H1 (cell line): ENCODE data around the gene TENT5A. TPM values are rescaled to one million over a fixed set of nuclear protein-coding genes. Genes with fewer than 3 reads are reported as not detected.

Experiments
- CTCF ChIA-PET: fragments of 300-600 bp; sonication (Branson Sonifier 250); formaldehyde crosslinking; loops from one replicate; lab custom pipeline; 2021; ENCODE audit not compliant: partially characterized antibody; lab: Charles Lee
- POLR2A ChIA-PET: fragments of 300-600 bp; sonication (Branson Sonifier 250); formaldehyde crosslinking; loops from one replicate; lab custom pipeline; 2021; ENCODE audit warnings: inconsistent platforms; ENCODE audit not compliant: partially characterized antibody; lab: Charles Lee
- DNase-seq, 2 experiments: peaks; one replicate each; pipeline versions ENCODE4 v3.0.0 to v3.0.0-alpha.2; 2010 to 2022; ENCODE audit warnings: low spot score in 2 of 2, low read depth in 1 of 2, mixed read lengths in 1 of 2
- FAIRE-seq: peaks from 2 replicates; lab custom pipeline; 2011; peaks lifted over from hg19 to GRCh38; lab: Jason Lieb, UNC
- H2AFZ ChIP-seq: 2 replicates; pipeline ENCODE4 v1.8.1; 2012; ENCODE audit warnings: low read length, inconsistent platforms
- H2AK5ac ChIP-seq: 2 replicates; pipeline ENCODE4 v1.6.1; 2013; ENCODE audit warnings: low read depth, low read length
- H2BK120ac ChIP-seq: replicated peaks from 2 replicates; pipeline ENCODE3; 2013; ENCODE audit warnings: low read depth, low read length, inconsistent platforms
- H2BK12ac ChIP-seq: 2 replicates; pipeline ENCODE4 v1.6.1; 2013; ENCODE audit warnings: low read depth, low read length
- H2BK15ac ChIP-seq: 2 replicates; pipeline ENCODE4 v1.6.1; 2013; ENCODE audit warnings: low read length
- H2BK20ac ChIP-seq: 2 replicates; pipeline ENCODE4 v1.6.1; 2013; ENCODE audit warnings: low read length
- H2BK5ac ChIP-seq: 2 replicates; pipeline ENCODE4 v1.6.1; 2013; ENCODE audit warnings: low read depth, low read length
- H3K14ac ChIP-seq: 2 replicates; pipeline ENCODE4 v1.6.1; 2013; ENCODE audit warnings: inconsistent platforms; ENCODE audit not compliant: insufficient read length
- H3K18ac ChIP-seq: 2 replicates; pipeline ENCODE4 v1.6.1; 2013; ENCODE audit warnings: low read length; ENCODE audit errors: extremely low read depth
- H3K23ac ChIP-seq: 2 replicates; pipeline ENCODE4 v1.6.1; 2013; ENCODE audit warnings: inconsistent platforms; ENCODE audit not compliant: insufficient read length
- H3K23me2 ChIP-seq: 2 replicates; pipeline ENCODE4 v1.6.1; 2013; ENCODE audit warnings: low read depth, low read length
- H3K27ac ChIP-seq: 2 replicates; pipeline ENCODE4 v1.6.1; 2011; ENCODE audit warnings: low read depth, low read length, inconsistent platforms
- H3K27me3 ChIP-seq, 4 experiments: replicated peaks in 1 of 4; 1 replicate in 1 of 4; 2 replicates in 3 of 4; pipeline versions ENCODE4 v1.6.1 to v1.8.1; 2011 to 2013; ENCODE audit warnings: low read length in 3 of 4, mild to moderate bottlenecking in 3 of 4, inconsistent platforms in 2 of 4, mixed read lengths in 2 of 4, moderate library complexity in 1 of 4; ENCODE audit not compliant: control insufficient read depth in 3 of 4, insufficient read depth in 3 of 4; ENCODE audit errors: extremely low read depth in 1 of 4
- H3K36me3 ChIP-seq, 4 experiments: 2 replicates each; pipeline versions ENCODE4 v1.6.1 to v1.8.1; 2011 to 2013; ENCODE audit warnings: mild to moderate bottlenecking in 4 of 4, low read length in 3 of 4, moderate library complexity in 2 of 4, control low read depth in 1 of 4, inconsistent platforms in 1 of 4; ENCODE audit not compliant: insufficient read depth in 4 of 4, control insufficient read depth in 2 of 4
- H3K4ac ChIP-seq: replicated peaks from 2 replicates; pipeline ENCODE3; 2013; ENCODE audit warnings: low read length, low read depth, mixed read lengths, inconsistent platforms; ENCODE audit not compliant: insufficient read length
- H3K4me1 ChIP-seq, 4 experiments: replicated peaks in 1 of 4; 1 replicate in 1 of 4; 2 replicates in 3 of 4; pipeline versions ENCODE4 v1.6.1 to v1.8.1; 2011 to 2013; ENCODE audit warnings: low read length in 3 of 4, inconsistent platforms in 2 of 4, mixed read lengths in 1 of 4; ENCODE audit not compliant: insufficient read depth in 4 of 4, control insufficient read depth in 3 of 4
- H3K4me2 ChIP-seq, 2 experiments: 2 replicates each; pipeline versions ENCODE4 v1.6.1 to v1.8.1; 2011 to 2013; ENCODE audit warnings: low read depth in 2 of 2, low read length in 2 of 2, control low read depth in 1 of 2, inconsistent platforms in 1 of 2, mild to moderate bottlenecking in 1 of 2; ENCODE audit not compliant: insufficient read depth in 1 of 2
- H3K4me3 ChIP-seq, 4 experiments: fragments of 200-600, 300-600 bp in 1 of 4; sonication (generic), shearing (Covaris generic), sonication (Bioruptor Twin) in 1 of 4; 2 replicates each; pipeline versions ENCODE4 v1.5.1 to v1.8.1; 2011 to 2016; ENCODE audit warnings: low read length in 4 of 4, low read depth in 3 of 4, control low read depth in 2 of 4, inconsistent platforms in 2 of 4, mild to moderate bottlenecking in 2 of 4, mixed read lengths in 1 of 4, moderate library complexity in 1 of 4; ENCODE audit not compliant: insufficient read depth in 2 of 4; ENCODE audit errors: extremely low read depth in 1 of 4
- H3K56ac ChIP-seq: replicated peaks from 2 replicates; pipeline ENCODE3; 2013; ENCODE audit warnings: low read depth, mild to moderate bottlenecking, mixed read lengths, low read length, inconsistent platforms; ENCODE audit not compliant: insufficient read length
- H3K79me1 ChIP-seq: 2 replicates; pipeline ENCODE4 v1.6.1; 2013; ENCODE audit warnings: low read depth, low read length, control low read depth
- H3K79me2 ChIP-seq, 2 experiments: 2 replicates each; pipeline versions ENCODE4 v1.6.1 to v1.8.1; 2012 to 2013; ENCODE audit warnings: low read length in 2 of 2, mild to moderate bottlenecking in 2 of 2, inconsistent platforms in 1 of 2; ENCODE audit not compliant: insufficient read depth in 2 of 2, control insufficient read depth in 1 of 2
- H3K9ac ChIP-seq, 4 experiments: replicated peaks in 1 of 4; 1 replicate in 1 of 4; 2 replicates in 3 of 4; pipeline versions ENCODE4 v1.6.1 to v1.8.1; 2011 to 2013; ENCODE audit warnings: low read depth in 3 of 4, low read length in 3 of 4, control low read depth in 2 of 4, mild to moderate bottlenecking in 2 of 4, moderate library complexity in 2 of 4, inconsistent platforms in 1 of 4; ENCODE audit errors: extremely low read depth in 1 of 4
- H3K9me3 ChIP-seq, 2 experiments: 2 replicates each; pipeline versions ENCODE4 v1.6.1 to v1.8.1; 2012 to 2013; ENCODE audit warnings: mild to moderate bottlenecking in 2 of 2, moderate library complexity in 2 of 2, control low read depth in 1 of 2, inconsistent platforms in 1 of 2, low read depth in 1 of 2, low read length in 1 of 2, mixed read lengths in 1 of 2; ENCODE audit not compliant: insufficient read depth in 2 of 2
- H4K20me1 ChIP-seq, 2 experiments: replicated peaks in 1 of 2; 2 replicates each; pipeline versions ENCODE3 to v1.8.1; 2011 to 2013; ENCODE audit warnings: inconsistent platforms in 2 of 2, low read length in 2 of 2, mild to moderate bottlenecking in 1 of 2; ENCODE audit not compliant: insufficient read depth in 2 of 2, control insufficient read depth in 1 of 2
- H4K5ac ChIP-seq: 2 replicates; pipeline ENCODE4 v1.6.1; 2013; ENCODE audit warnings: low read length, low read depth, mixed read lengths, inconsistent platforms; ENCODE audit not compliant: insufficient read length
- H4K8ac ChIP-seq: 2 replicates; pipeline ENCODE4 v1.8.0; 2013; ENCODE audit warnings: mild to moderate bottlenecking, moderate library complexity, low read length, inconsistent platforms; ENCODE audit not compliant: insufficient read depth; ENCODE audit errors: extremely low read depth
- H4K91ac ChIP-seq: replicated peaks from 2 replicates; pipeline ENCODE3; 2013; ENCODE audit warnings: low read length, mixed read lengths, inconsistent platforms; ENCODE audit not compliant: insufficient read length
- BRCA1 ChIP-seq: IDR thresholded peaks from 2 replicates; pipeline ENCODE4 v1.6.1; 2012; ENCODE audit warnings: low read depth, low read length, improper control_type of control experiment
- CREB1 ChIP-seq: IDR thresholded peaks from 2 replicates; pipeline ENCODE4 v1.6.1; 2012; ENCODE audit warnings: inconsistent platforms
- EZH2 ChIP-seq: fragments of 200-600 bp; sonication (generic); IDR thresholded peaks from 2 replicates; pipeline ENCODE4 v1.7.1; 2012; ENCODE audit warnings: low read depth, mild to moderate bottlenecking, moderate library complexity, low read length, inconsistent platforms; ENCODE audit not compliant: severe bottlenecking
- GABPA ChIP-seq: IDR thresholded peaks from 2 replicates; pipeline ENCODE4 v1.6.1; 2011; ENCODE audit warnings: mild to moderate bottlenecking, low read length, moderate library complexity, borderline replicate concordance; ENCODE audit not compliant: insufficient read depth
- HDAC2 ChIP-seq, 2 experiments: fragments of 300-600 bp in 1 of 2; sonication (generic) in 1 of 2; IDR thresholded peaks; 2 replicates each; pipeline ENCODE4 v1.6.1; 2011 to 2012; ENCODE audit warnings: low read depth in 2 of 2, low read length in 2 of 2, mild to moderate bottlenecking in 2 of 2, moderate library complexity in 2 of 2, borderline replicate concordance in 1 of 2, inconsistent platforms in 1 of 2
- HDAC6 ChIP-seq: IDR thresholded peaks from one replicate; pipeline ENCODE4 v1.7.1; 2012; ENCODE audit warnings: low read depth, mild to moderate bottlenecking, inconsistent platforms, low read length, moderate library complexity
- JUN ChIP-seq: IDR thresholded peaks from 2 replicates; pipeline ENCODE4 v1.6.1; 2011; ENCODE audit warnings: low read depth, mild to moderate bottlenecking, improper control_type of control experiment, low read length
- POLR2AphosphoS5 ChIP-seq: IDR thresholded peaks from 2 replicates; pipeline ENCODE4 v1.6.1; 2011; ENCODE audit warnings: low read depth, low read length
- POU5F1 ChIP-seq: IDR thresholded peaks from 2 replicates; pipeline ENCODE4 v1.6.1; 2011; ENCODE audit warnings: low read depth, mild to moderate bottlenecking, low read length, moderate library complexity
- RXRA ChIP-seq: IDR thresholded peaks from 2 replicates; pipeline ENCODE4 v1.6.1; 2011; ENCODE audit warnings: low read depth, mild to moderate bottlenecking, low read length, moderate library complexity; ENCODE audit not compliant: insufficient read depth
- SIRT6 ChIP-seq: IDR thresholded peaks from one replicate; pipeline ENCODE4 v1.7.1; 2012; ENCODE audit warnings: low read length, inconsistent platforms
- TAF7 ChIP-seq: optimal IDR thresholded peaks from 2 replicates; pipeline ENCODE3; 2011; ENCODE audit warnings: low read depth, mild to moderate bottlenecking, inconsistent platforms, low read length, moderate library complexity, borderline replicate concordance
- ZNF274 ChIP-seq: IDR thresholded peaks from 2 replicates; pipeline ENCODE4 v1.7.0; 2012; ENCODE audit warnings: low read length, borderline replicate concordance; ENCODE audit errors: extremely low read depth
- WGBS, 2 experiments: shearing (Covaris generic) in 1 of 2; methylation state at CpG; one replicate each; pipeline versions ENCODE4 v1.1.6 to v1.1.7; 2013 to 2015; ENCODE audit warnings: low lambda C conversion rate in 2 of 2, mixed read lengths in 2 of 2, inconsistent platforms in 1 of 2, low coverage in 1 of 2, missing lambda C conversion rate in 1 of 2; ENCODE audit not compliant: insufficient replicate concordance in 2 of 2, insufficient coverage in 1 of 2, insufficient read length in 1 of 2; ENCODE audit errors: extremely low coverage in 1 of 2, missing lambda C conversion rate in 1 of 2; 5-methylcytosine and 5-hydroxymethylcytosine counted together
- polyA plus RNA-seq, 7 experiments: library from polyadenylated mRNA; depleted of rRNA in 3 of 7; stranded (reverse) in 5 of 7; unstranded in 2 of 7; fragments of >200 nt in 5 of 7; fragments of 200-250 nt in 2 of 7; gene quantifications; 1 replicate in 5 of 7; 2 replicates in 1 of 7; 4 replicates in 1 of 7; pipeline versions ENCODE4 v1.2.1 to v1.2.3, GENCODE V29; 2011 to 2013; ENCODE audit warnings: missing spikeins in 2 of 7, mixed read lengths in 2 of 7
- total RNA-seq: library from RNA; stranded (reverse); fragmentation: NEBNext Ultra II Directional; extraction: Animal tissue kit (Norgen Biotek cat#: 25700); gene quantifications from 2 replicates; pipeline ENCODE4 v1.2.1, GENCODE V29; 2021

The TENT5A gene
- total and polyA plus RNA-seq, 2 of the 8 experiments (the other 6 are each of a cell fraction or from before 2014, with no cell fraction given): 0.91 to 2.9 TPM

GRCh38 chr6:81772741-81773140 lies 20.3 kb upstream of the TENT5A start:
- FAIRE-seq: no peak
- no peaks in the 10 kb centered on the region for H3K36me3 ChIP-seq
- H2BK5ac ChIP-seq: no peak overlapping the region
- TF ChIP-seq CREB1: no peak
- TF ChIP-seq BRCA1: no peak
- no peak for TF ChIP-seq RXRA
- TF ChIP-seq TAF7: no peak
- TF ChIP-seq JUN: no peak
- TF ChIP-seq POLR2AphosphoS5: no peak
- TF ChIP-seq GABPA: no peak
- no peak for TF ChIP-seq POU5F1
- no peak for TF ChIP-seq ZNF274
- no peak for TF ChIP-seq EZH2
- TF ChIP-seq SIRT6: no peak
- TF ChIP-seq HDAC6: no peak
- TF ChIP-seq HDAC2 (IDR thresholded peaks at IDR 0.05; ENCODE audit: borderline replicate concordance in 1 of 2, low read depth in 2 of 2, low read length in 2 of 2): no peak
- TF ChIP-seq, all 59 proteins: peak for 0
- H2BK20ac ChIP-seq: no peak overlapping the region
- no peaks in the 10 kb centered on the region for H3K79me2 ChIP-seq
- H3K9ac ChIP-seq: no peak overlapping the region
- no peak overlapping the region for H3K56ac ChIP-seq
- WGBS, 2 experiments: 88% methylated on average over 2 of the region's 2 CpGs; no CpG with 5 or more reads in 1 of the 2 experiments
- no peak overlapping the region for H4K91ac ChIP-seq
- H2AK5ac ChIP-seq: no peak overlapping the region
- H2BK15ac ChIP-seq: no peak overlapping the region
- H3K4me2 ChIP-seq: no peak overlapping the region
- H2BK12ac ChIP-seq: no peak overlapping the region
- POLR2A ChIA-PET: no interaction called here
- no peak overlapping the region for H3K23ac ChIP-seq
- H3K27me3 ChIP-seq: no peaks in the 10 kb centered on the region
- H4K5ac ChIP-seq: no peak overlapping the region
- H2AFZ ChIP-seq: no peak overlapping the region
- no peak overlapping the region for H3K4me3 ChIP-seq
- no peak overlapping the region for H3K18ac ChIP-seq
- no peak overlapping the region for H3K27ac ChIP-seq
- H3K4me1 ChIP-seq: peaks cover 0 to 5% (median 3%) of the 10 kb centered on the region in 4 experiments; a peak in 2 of 7 replicates
- H2BK120ac ChIP-seq: no peak overlapping the region
- H3K9me3 ChIP-seq: no peaks in the 10 kb centered on the region
- H4K20me1 ChIP-seq: no peaks in the 10 kb centered on the region
- no peak for DNase-seq
- no peak overlapping the region for H3K14ac ChIP-seq
- H4K8ac ChIP-seq: no peak overlapping the region
- CTCF ChIA-PET: no interaction called here
- H3K23me2 ChIP-seq: no peaks in the 10 kb centered on the region
- H3K4ac ChIP-seq: no peak overlapping the region
- no peaks in the 10 kb centered on the region for H3K79me1 ChIP-seq
